NCI-H146 (cell line): ENCODE measurements around the gene PADI6.
A peak's percentile ranks its signal among the peaks of the same experiment; 100 is the strongest.
"Not testable (repeated sequence)": the region's sequence is repeated elsewhere in the genome, so short reads cannot be mapped to it uniquely, and the experiment has no call there.

Source experiments
- DNase-seq: peaks from one replicate; lab custom pipeline; 2025; lab: John Stamatoyannopoulos, UW

Gene PADI6

DNA sequence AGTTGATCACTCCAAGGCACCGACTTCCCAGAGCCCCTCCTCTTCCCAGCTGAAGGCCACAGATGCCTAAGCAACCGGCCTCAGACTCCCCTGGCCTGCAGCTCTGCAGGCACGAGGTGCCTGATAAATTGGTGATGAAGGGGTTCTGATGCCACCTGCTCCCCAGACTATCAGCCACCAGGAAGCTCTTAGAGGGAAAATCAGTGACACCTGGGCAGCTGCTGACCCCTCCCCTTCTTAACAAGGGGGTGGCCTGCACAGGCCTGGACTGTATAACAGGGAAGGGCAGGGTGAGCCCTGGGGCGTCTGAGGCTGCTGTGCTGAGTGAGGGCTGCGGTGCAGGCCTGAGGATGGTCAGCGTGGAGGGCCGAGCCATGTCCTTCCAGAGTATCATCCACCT lies at the start of gene PADI6:
PADI6 (plus strand) TSS at position 301 of the 400 bp plus-strand sequence; CDS start at position 351, 50 bp downstream.
- DNase-seq = no peak

GRCh38 chr1:17328855-17329254 lies 43.1 kb upstream of the PADI6 start:
- DNase-seq = no peak

DNA sequence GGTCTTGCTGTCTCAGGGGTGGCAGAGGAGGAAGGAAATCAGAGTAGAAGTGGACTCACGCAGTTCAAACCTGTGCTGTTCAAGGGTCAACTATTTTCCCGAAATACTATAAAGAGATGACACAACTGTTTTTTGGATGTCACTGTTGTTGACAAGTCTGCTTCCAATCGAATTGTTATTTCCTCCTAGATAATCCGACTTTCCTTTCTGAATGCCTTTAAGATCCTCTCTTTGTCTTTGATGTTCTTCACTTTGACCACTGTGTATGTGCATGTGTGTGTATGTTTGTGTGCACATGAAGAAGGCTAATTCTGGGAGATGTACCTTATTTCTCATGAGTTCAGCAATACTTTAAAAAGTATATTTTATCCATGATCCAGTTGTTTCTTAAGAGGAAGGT lies 42.4 kb upstream of the PADI6 start:
- no peak for DNase-seq

GRCh38 chr1:17330856-17331255 lies 41.1 kb upstream of the PADI6 start:
- no peak for DNase-seq

- DNase-seq = no peak
Measured at GRCh38 chr1:17333081-17333480, 38.9 kb upstream of the PADI6 start.

- DNase-seq = peak; percentile 68
Measured at GRCh38 chr1:17335821-17336710, 35.9 kb upstream of the PADI6 start.

DNA sequence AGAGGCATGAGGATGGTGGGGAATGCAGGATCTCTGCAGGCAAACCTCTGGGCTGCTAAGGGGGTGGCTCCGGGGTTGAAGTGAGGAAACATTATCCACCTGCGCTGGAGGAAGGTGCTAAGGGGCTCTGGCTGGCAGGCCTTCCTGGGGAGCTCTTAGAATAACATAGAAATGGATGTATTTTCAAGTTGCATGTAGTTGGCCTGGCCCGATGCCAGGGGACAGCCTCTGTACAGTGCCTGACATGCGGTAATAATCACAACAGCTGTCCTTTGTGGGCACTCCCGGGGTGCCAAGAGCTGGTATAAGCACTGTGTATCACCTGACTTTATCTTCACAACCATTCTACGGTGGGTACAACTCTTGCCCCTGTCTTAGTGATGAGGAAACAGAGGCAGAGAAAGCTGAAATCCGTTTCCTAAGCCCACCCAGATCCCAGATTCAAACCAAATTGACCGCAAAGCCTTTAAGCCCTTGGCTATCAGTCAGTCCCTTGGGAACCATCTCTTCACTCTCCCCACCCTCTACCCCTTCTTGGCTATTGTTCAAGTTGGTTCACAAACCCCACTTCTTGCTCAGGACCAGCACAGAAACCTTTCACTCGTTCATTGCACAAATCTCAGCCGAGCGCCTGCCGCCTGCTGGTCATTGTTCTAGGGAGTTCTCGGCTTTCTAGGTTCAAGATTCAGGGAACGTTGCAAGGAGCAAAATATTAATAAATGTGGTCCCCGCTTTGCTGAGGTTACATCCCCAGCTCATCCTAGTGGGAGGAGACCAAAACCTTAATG lies 33.1 kb upstream of the PADI6 start:
- DNase-seq = no peak

DNA sequence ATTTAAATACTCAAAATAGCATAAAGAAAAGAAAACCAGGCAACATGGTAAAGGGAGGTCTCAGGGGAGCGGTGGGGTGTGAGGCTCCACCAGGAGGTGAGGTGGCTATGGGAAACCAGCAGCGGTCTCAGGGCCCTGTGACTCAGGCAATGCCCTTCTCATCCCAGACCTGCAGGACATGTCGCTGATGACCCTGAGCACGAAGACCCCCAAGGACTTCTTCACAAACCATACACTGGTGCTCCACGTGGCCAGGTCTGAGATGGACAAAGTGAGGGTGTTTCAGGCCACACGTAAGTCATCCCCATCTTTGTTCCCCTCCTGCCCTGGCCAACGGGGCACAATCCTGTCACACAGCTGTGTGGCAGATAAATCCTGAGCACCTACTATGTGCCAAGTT lies 32.5 kb upstream of the PADI6 start:
- no peak for DNase-seq

GRCh38 chr1:17340358-17340757 lies 31.6 kb upstream of the PADI6 start:
- DNase-seq = no peak

DNA sequence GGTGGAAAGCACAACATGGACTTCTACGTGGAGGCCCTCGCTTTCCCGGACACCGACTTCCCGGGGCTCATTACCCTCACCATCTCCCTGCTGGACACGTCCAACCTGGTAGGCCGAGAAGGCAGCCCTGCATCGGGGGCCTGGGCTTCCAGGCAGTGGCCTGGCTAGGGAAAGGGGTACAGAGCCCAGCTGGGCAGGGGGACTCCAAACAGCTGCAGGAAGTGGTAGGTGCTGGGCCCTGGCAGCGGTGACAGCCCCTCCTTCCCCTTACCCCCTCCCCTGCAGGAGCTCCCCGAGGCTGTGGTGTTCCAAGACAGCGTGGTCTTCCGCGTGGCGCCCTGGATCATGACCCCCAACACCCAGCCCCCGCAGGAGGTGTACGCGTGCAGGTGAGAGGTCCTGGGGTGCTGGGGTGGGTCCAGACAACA lies 30.0 kb upstream of the PADI6 start:
- DNase-seq = no peak

GRCh38 chr1:17345506-17345905 lies 26.5 kb upstream of the PADI6 start:
- not testable (repeated sequence) for DNase-seq

GRCh38 chr1:17346046-17346789 lies 25.8 kb upstream of the PADI6 start:
- no peak for DNase-seq

DNA sequence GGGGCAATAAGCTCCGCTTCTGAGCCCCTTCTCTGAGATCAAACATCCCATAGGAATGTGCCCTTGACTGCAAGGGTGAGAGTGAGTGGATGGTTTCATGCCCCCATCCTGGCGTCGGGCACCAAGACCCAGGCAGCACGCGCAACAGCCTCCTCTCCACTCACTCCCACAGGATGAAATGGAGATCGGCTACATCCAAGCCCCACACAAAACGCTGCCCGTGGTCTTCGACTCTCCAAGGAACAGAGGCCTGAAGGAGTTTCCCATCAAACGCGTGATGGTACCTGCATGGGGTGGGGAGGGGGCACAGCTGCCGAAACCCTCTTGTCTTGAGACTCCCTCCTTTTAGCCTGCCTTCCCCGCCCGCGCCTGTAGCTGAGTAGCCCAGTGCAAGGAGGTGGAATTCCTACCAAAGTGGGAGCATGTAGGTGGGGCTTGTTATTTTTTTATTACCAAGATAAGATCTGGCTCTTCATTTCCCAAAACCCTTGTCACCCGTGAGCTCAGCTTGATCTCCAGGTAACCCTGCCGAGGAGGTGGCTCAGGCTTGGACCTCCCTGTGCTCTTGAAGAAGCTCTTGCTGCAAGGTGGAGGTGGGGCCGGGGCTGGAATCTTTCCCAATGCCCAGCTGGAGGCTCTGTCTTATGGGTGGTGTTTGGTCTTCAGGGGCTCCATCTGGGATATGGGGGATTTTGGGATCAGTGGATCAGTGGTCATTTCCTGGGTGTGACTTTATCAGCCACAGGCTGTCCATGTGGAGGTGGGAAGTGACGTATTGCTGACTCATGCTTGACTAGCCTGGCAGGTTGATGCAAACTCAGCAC lies 24.0 kb upstream of the PADI6 start:
- no peak for DNase-seq

GRCh38 chr1:17348593-17349234 lies 23.3 kb upstream of the PADI6 start:
- no peak for DNase-seq

DNA sequence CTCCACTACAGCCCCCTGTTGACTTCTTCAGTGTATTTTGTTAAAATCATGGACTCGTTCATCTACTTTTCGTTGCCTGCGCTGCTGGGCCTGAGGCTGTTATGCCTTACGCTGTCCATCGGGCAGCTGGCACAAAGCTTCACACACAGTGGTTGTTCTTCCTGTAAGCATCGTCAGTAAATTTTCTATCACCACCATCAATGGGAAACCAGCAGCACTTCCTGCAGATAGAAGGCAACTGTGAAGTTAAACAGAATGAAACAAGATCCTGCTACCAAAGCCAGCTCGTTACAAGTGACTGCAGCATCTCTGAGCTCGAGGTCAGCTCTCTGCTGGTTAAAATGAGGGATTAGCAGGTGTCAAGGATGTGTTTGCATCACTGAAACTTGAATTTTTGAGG lies 21.9 kb upstream of the PADI6 start:
- DNase-seq = no peak

DNA sequence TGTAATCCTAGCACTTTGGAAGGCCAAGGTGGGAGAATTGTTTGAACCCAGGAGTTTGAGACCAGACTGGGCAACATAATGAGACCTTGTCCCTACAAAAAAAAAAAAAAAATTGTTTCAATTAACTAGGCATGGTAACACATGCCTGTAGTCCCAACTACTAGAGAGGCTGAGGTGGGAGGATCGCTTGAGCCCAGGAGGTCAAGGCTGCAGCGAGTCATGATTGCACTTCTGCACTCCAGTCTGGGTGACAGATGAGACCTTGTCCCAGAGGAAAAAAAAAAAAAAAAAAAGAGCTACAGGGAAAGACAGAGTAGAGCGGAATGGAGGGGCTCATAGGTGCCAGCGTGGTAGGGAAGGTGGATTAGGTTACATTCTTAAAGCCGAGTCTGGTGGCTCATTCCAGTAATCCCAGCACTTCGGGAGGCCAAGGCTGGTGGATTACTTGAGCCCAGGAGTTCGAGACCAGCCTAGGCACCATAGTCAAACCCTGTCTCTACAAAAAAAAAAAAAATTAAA lies 21.0 kb upstream of the PADI6 start:
- DNase-seq = no peak

DNA sequence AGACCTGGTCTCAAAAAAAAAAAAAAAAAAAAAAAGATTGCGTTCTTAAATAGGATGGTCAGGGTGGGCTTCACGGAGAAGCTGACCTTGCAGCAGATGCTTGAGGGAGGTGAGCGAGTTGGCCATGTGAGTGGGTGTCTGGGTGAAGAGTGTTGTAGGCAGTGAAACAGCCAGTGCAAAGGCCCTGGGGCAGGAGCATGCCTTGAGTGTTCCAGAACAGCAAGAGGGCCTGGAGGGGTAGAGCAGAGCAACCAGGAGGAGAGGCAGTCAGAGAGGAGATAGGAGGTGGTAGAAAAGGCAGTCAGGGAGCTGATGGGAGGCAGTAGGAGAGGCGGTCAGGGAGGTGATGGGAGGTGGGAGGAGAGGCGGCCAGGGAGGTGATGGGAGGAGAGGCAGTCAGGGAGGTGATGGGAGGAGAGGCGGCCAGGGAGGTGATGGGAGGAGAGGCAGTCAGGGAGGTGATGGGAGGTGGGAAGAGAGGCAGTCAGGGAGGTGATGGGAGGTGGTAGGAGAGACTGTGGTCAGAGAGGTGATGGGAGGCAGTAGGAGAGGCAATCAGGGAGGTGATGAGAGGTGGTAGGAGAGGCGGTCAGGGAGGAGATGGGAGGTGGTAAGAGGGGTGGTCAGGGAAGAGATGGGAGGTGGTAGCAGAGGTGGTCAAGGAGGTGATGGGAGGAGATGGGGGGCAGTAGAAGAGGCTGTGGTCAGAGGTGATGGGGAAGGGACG lies 20.2 kb upstream of the PADI6 start:
- DNase-seq = no peak

DNA sequence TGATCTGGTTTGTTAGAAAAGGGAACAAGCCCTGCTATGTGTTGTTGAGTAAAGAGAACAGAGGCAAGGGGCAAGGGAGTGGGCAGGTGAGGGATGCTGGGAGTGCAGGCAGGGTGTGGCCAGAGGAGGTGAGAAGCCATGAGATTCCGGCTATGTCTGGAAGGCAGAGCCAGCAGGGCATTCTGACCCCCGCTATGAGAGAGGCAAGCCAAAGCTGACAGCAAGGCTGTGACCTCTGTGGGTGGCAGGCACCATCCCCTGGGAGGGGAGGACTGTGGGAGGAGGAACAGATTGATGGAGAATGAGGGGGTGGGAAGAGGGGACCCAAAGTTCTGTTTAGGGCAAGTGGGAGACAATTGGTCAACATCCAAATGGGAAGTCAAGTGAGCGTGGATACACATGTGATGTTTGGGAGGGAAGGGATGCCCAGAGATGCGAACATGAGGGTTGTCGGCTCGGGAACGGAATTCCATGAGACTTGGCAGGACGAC lies 19.5 kb upstream of the PADI6 start:
- no peak for DNase-seq

DNA sequence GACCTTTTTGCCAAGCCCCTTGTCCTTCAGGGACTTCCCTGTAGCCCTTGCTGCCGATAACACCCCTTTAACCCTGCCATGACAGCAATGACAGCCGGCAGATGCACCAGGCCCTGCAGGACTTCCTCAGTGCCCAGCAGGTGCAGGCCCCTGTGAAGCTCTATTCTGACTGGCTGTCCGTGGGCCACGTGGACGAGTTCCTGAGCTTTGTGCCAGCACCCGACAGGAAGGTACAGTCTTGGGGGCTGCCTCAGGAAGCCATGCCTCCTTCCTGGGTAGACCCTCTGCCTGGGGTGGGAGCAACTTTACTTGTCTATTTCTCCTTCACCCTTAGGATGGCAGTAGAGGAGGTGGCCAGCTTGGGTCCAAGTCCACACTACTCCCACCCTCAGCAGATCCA lies 16.1 kb upstream of the PADI6 start:
- DNase-seq = peak; percentile 24
